ENCODE measurements around the gene CAMK2D. TPM values are rescaled to one million over a fixed set of nuclear protein-coding genes. Genes with fewer than 3 reads are reported as not detected.

The CAMK2D gene
- total RNA-seq, 2 experiments from 2014 or later: 104 to 120 TPM

- POLR2A ChIA-PET: interaction anchor here (1.0 to 6.4 kb wide), 12 partner anchors 8 to 123 kb away, joined by 3 to 91 read pairs (median 12); no protein-coding TSS in a partner anchor
- Histone ChIP-seq H3K4me2 (ENCODE audit: low read length) (peak overlapping the region; percentile 74), H3K4me3 (ENCODE audit: low read depth, low read length, poor library complexity, severe bottlenecking) (peak overlapping the region; percentile 55), H3K36me3 (ENCODE audit: insufficient read depth, low read length) (peaks cover 47% of the 10 kb centered on the region), H3K79me2 (ENCODE audit: insufficient read depth, low read depth, low read length) (peaks cover 87% of the 10 kb centered on the region), H3K9me3 (ENCODE audit: low read length) (peaks cover 13% of the 10 kb centered on the region; the same call in 1 of the 2 replicates), H2AFZ (ENCODE audit: low read length) (no peak overlapping the region), H3K4me1 (ENCODE audit: insufficient read depth, low read length, poor library complexity, severe bottlenecking) (peaks cover 73% of the 10 kb centered on the region), H3K27ac (ENCODE audit: low read depth, low read length, poor library complexity, severe bottlenecking) (peak overlapping the region; percentile 93), H4K20me1 (ENCODE audit: insufficient read depth, low read length) (no peaks in the 10 kb centered on the region), H3K9me2 (ENCODE audit: insufficient read depth, low read length) (no peaks in the 10 kb centered on the region)
- CTCF ChIA-PET (ENCODE audit: unreplicated experiment): interaction anchor here (0.7 to 2.3 kb wide), 2 partner anchors 72 to 89 kb away, joined by 3 to 10 read pairs; no protein-coding TSS in a partner anchor
- peak; percentile 91 for DNase-seq (ENCODE audit: low spot score)
- no TSS peak for BruUV-seq (replicated peaks)
- intact Hi-C loops (cut with micrococcal nuclease; ENCODE audit: unreplicated experiment): loop anchor here (1.0 to 10.0 kb wide), 4 partner anchors 72 to 242 kb away; partner anchors contain the start of gene CAMK2D
- no peak for TF ChIP-seq EZH2phosphoT487 (IDR thresholded peaks at IDR 0.05; ENCODE audit: borderline replicate concordance, low read depth, low read length)
- TF ChIP-seq CTCF (conservative IDR thresholded peaks at IDR 0.05; ENCODE audit: low read length): no peak; the same call in 1 of the 2 replicates
Observed at GRCh38 chr4:113636877-113637276, 124.7 kb downstream of the CAMK2D start.

- TF ChIP-seq EZH2phosphoT487 (IDR thresholded peaks at IDR 0.05; ENCODE audit: borderline replicate concordance, low read depth, low read length) (no peak), CTCF (conservative IDR thresholded peaks at IDR 0.05; ENCODE audit: low read length) (peak; percentile 72)
- Histone ChIP-seq H3K4me3 (ENCODE audit: low read depth, low read length, poor library complexity, severe bottlenecking) (peak overlapping the region; percentile 55), H3K36me3 (ENCODE audit: insufficient read depth, low read length) (peaks cover 51% of the 10 kb centered on the region), H4K20me1 (ENCODE audit: insufficient read depth, low read length) (no peaks in the 10 kb centered on the region), H3K4me2 (ENCODE audit: low read length) (peak overlapping the region; percentile 74), H3K9me3 (ENCODE audit: low read length) (peaks cover 13% of the 10 kb centered on the region; the same call in 1 of the 2 replicates), H3K9me2 (ENCODE audit: insufficient read depth, low read length) (no peaks in the 10 kb centered on the region), H3K4me1 (ENCODE audit: insufficient read depth, low read length, poor library complexity, severe bottlenecking) (peaks cover 69% of the 10 kb centered on the region), H2AFZ (ENCODE audit: low read length) (no peak overlapping the region), H3K27ac (ENCODE audit: low read depth, low read length, poor library complexity, severe bottlenecking) (peak overlapping the region; percentile 93), H3K79me2 (ENCODE audit: insufficient read depth, low read depth, low read length) (peaks cover 87% of the 10 kb centered on the region)
- POLR2A ChIA-PET: interaction anchor here (0.6 to 6.4 kb wide), 14 partner anchors 8 to 123 kb away, joined by 3 to 91 read pairs (median 10); no protein-coding TSS in a partner anchor
- intact Hi-C loops (cut with micrococcal nuclease; ENCODE audit: unreplicated experiment): loop anchor here (1.0 to 10.0 kb wide), 3 partner anchors 71 to 242 kb away; no protein-coding TSS in a partner anchor
- TSS peak; percentile 1 for BruUV-seq (replicated peaks)
- DNase-seq (ENCODE audit: low spot score): peak; percentile 84
- CTCF ChIA-PET (ENCODE audit: unreplicated experiment): interaction anchor here (0.7 to 2.3 kb wide), 2 partner anchors 72 to 89 kb away, joined by 3 to 10 read pairs; no protein-coding TSS in a partner anchor
Observed at GRCh38 chr4:113636438-113636818, 125.1 kb downstream of the CAMK2D start.

Data from OCI-LY7 (cell line).